GM19324 (cell line): ENCODE results near the gene WNK4.
"Not testable (repeated sequence)": the region's sequence is repeated elsewhere in the genome, so short reads cannot be mapped to it uniquely, and the experiment has no call there.

Source experiments
- ATAC-seq: cut with Tn5 transposase; IDR thresholded peaks from one replicate; pipeline ENCODE4 v1.9.1; 2021; ENCODE audit warnings: mild to moderate bottlenecking, moderate library complexity; ENCODE audit not compliant: unreplicated experiment, low FRiP score

Gene WNK4

DNA sequence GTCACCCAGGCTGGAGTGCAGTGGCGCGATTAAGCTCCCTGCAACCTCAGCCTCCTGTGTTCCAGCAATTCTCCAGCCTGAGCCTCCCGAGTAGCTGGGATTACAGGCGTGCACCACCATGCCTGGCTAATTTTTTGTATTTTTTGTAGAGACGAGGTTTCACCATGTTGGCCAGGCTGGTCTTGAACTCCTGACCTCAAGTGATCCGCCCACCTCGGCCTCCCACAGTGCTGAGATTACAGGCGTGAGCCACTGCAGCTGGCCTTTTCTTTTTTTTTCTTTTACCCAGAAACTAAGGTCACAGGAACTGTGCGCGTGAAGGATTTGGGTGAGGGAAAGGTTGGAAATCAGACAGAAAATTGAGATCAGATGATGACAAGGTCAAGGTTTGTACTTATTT, 10.4 kb upstream of the WNK4 start:
- ATAC-seq = not testable (repeated sequence)

DNA sequence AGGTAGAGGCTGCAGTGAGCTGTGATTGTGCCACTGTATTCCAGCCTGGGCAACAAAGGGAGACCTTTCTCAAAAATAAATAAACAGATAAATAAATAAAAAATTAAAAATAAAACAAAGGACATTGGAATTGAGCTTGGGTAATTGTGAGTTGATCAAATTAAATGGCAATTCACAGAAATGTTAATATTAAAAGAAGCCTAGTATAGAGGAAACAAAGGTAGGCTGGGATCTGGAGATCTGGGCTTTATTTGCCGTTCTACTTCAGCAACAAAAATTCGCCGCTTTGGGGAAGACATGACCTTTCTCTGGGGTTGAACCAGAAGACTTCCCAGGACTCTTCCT, 7.5 kb upstream of the WNK4 start:
- ATAC-seq = no peak

DNA sequence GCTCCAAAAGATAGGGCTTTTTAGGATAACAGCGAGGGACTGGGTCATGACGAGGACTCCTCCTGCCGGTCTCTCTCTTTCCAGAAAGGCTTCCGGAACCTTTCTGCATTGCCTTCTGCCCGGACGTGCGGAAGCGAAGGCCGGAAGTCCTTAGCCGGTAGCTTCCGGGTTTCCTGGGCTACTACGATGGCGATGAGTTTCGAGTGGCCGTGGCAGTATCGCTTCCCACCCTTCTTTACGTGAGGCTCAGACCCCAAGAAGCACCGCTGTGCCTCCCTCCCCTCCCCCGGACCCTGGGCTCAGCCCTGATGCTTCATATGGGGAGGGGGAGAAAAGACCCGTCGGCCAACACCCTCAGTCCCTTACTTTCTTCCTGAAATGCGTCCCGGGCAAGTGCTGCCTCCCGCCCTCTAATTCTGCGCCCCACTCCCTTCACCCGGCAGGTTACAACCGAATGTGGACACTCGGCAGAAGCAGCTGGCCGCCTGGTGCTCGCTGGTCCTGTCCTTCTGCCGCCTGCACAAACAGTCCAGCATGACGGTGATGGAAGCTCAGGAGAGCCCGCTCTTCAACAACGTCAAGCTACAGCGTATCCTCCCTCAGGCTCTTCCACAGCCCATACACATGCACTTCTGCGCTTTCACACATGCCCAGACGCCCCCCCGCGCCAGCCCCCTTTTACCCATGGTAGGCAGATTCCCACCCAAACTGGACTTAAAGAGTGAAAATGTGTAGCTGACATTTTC, 6.9 kb upstream of the WNK4 start, which contains the start of gene VPS25:
VPS25 (plus strand) TSS at position 160 of the 746 bp plus-strand sequence; CDS start at position 187, 27 bp downstream.
- ATAC-seq = no peak

DNA sequence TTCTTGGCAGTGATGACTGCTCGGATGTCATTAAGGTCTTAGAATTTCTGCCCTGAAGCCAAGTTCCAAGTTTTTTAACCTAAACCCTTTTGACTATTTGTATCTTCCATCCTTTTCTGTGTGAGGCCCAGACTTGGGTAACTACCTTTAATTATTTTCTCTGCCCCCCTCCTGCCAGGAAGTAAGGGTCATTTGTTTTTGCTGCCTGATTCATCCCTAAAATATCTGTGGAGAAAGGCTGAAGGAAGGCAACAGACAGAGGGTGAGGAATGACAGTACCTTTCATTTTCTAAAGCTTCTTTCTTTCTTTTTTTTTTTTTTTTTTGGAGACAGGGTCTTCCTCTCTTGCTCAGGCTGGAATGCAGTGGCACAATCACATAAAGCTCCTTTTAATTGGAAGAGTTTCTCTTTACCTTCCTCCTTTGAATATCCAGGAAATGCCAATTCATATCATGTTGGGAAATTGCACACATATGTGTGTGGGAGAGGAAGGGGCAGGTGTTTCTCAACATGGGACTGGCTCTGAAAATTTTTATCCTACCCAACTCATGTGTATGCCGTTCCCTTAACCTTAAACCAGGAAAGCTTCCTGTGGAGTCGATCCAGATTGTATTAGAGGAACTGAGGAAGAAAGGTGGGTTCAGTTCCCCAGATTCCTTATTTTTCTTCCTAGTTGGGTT, 6.2 kb upstream of the WNK4 start:
- no peak for ATAC-seq

DNA sequence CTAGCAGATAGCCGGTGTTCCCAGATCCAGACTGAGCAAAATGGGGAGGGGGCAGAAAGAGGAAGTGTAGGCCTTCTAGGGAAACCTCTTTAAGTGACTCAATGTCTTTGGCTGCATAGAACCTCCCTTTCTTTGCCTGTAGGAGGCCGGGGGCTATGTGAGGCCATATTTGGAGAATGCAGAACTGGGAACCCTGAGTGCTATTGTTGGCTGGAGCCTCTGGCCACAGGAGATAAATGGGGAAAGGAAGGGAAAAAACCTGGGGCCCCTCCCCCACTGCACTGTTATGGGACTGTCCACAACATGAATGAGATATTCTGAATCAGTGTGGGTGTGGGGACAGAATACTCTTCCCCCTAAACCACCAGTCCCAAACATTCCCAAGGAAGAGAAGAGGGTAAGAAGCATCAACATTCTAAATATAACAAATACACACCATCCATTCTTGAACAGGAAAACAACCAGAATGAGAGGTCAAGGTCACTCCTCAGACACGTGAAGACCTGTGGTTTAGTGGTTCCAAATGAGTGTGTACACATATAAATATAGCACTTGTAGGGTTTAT, 4.8 kb upstream of the WNK4 start:
- ATAC-seq = no peak

DNA sequence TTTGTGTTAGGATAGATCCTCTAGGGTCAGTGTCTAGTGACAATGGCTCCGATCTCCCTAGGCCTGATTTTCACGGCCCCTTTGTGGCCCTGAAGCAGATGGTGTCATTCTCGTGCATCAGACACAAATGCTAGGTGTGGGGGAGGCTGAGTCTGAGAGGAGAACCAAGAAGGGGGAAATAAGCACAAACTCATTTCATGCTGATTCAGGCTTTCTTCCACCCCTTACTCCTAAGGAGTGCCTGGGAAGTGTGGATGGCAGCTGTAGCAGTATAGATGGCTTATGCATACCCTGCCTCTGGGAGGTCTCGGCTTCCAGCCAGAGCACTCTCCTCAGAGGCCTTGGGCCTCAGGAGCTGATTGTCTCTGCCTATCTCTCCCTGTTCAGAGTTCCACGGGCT, 1.8 kb upstream of the WNK4 start:
- ATAC-seq = no peak

DNA sequence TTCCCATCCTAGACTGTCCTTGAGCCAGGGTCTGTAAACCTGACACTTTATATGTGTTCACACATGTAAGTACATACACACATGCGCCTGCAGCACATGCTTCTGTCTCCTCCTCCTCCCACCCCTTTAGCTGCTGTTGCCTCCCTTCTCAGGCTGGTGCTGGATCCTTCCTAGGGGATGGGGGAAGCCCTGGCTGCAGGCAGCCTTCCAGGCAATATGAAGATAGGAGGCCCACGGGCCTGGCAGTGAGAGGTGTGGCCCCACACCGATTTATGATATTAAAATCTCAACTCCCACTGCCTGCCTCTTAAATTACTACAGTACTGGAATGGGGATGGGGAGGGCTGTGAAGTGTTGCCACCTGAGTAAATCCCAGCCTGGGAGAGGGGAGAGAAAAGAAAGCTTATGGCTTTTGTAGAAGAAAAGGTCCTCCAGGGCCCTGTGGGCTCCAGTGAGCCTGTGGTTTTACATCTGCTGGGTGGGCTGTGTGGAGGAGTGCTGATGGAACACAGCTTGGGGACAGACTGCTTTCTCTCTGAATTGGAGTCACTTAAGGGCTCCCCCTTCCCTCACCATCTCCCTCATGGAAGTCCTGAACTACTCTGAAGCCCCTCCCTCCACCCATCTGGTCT, 990 bp upstream of the WNK4 start:
- no peak for ATAC-seq

DNA sequence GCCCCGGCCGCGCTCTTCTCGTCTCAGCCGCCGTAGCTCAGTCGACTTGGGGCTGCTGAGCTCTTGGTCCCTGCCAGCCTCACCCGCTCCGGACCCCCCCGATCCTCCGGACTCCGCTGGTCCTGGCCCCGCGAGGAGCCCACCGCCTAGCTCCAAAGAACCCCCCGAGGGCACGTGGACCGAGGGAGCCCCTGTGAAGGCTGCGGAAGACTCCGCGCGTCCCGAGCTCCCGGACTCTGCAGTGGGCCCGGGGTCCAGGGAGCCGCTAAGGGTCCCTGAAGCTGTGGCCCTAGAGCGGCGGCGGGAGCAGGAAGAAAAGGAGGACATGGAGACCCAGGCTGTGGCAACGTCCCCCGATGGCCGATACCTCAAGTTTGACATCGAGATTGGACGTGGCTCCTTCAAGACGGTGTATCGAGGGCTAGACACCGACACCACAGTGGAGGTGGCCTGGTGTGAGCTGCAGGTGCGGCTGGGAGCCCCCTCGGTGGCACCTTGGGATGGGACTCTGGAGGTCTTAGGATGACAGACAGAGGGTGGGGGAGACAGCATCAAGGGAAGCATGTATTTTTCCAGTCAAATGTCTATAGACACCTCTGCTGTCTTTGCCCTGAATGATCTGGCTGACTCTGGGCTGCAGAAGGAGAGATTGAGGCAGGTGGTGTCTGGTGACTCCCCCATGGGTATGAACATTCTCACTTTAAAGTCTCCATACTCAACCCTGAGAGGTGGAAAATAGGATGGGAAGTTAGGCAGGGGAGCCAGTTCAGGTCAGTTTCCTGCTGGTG, 635 bp downstream of the WNK4 start:
- ATAC-seq = no peak

DNA sequence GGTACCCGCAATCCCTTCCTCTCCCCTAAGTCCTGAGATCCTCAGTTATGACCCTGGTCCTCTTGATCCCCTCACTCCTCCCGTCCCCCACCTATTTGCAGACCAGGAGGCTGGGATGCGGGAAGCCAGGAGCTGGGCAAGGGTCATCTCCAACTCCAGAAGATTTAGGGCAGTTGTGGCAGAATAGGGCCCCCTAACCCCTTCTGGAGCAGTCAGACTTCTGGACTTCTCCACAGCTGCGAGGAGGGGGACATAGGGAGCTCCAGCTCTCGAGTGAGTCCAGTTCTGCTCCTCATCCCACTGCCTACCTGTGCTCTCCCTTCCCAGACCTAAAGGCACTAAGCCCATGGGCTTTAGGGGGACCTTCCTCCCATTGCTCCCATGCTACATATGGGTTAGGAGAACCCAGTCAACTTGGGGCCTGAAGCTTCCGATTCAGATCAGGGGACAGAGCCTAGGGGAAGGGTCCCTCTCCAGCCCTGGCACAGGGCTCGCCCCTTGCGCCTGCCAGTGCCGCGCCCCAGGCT, 1.3 kb downstream of the WNK4 start:
- ATAC-seq = no peak

DNA sequence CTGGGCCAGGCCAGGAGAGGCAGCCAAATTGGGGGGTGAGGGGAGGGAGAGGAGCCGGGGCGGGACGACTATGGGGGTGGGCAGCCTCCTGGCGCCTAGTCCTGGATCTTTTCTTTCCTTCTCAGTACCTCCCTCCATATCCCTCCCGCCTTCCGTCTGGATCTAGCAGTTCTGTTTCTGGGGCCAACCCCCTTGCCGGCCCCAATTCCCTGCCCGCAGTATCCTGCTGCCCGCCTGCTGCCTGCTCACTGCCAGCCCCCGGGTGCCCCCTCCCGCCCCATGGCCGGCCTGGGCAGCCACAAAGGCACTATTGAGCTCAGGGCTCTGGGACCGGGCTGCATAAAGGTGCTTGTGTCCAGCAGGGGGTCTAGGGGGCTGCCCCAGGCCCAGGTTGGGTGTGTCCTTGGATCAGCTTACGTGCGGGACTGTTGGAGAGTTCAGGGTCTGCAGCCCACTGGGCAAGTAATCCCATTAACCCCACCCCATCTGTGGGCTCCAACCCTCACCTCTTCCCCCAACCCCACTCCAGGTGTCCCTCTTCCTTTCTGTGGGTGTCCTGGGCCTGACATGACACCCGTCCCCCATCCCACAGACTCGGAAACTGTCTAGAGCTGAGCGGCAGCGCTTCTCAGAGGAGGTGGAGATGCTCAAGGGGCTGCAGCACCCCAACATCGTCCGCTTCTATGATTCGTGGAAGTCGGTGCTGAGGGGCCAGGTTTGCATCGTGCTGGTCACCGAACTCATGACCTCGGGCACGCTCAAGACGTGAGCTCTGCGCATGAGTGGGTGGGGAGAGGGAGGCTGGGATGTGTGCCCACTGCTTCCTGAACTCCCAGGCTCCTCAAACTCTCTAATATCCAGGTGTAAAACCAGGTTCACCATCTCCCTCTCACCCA, 2.0 kb downstream of the WNK4 start:
- no peak for ATAC-seq

DNA sequence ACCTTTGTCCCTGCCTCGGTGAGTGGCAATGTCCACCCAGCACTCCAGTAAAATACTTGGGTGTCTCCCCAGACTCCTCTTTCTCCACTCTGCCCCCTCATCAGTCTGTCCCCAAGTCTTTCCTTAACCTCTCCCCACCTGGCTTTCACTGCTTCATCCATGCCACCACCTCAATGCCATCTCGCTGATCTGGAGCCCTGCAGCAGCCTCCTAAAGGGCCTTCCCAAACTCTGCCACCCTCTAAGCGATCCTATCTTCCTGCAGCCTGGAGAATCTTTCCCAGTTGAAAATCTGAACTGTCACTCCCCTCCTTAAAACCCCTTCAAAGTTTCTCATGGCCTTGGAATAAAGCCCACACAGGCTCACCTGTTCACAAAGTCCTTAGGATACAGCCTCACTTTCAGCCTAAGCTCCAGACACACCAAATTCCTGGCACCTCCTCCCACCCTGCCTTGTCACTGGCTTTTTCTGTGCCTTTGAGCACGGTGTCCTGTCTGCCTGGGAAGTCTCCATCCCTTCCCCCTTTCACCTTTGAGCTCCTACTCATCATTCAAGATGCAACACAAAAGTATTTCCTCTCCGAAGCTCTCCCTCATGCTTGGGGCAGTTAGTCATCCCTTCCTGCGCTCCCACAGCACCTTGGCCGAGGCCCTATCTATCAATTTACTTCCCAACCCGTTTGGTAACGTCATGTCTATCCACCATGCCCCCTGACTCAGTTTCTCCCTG, 2.8 kb downstream of the WNK4 start:
- no peak for ATAC-seq

DNA sequence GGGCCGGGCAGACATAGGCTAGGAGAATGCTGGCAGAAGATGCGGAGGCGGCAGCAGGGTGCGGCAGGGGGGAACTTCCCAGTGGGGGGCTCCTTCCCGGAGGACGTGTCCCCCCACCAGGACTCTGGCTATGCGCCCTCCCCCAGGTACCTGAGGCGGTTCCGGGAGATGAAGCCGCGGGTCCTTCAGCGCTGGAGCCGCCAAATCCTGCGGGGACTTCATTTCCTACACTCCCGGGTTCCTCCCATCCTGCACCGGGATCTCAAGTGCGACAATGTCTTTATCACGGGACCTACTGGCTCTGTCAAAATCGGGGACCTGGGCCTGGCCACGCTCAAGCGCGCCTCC, 3.4 kb downstream of the WNK4 start:
- no peak for ATAC-seq

DNA sequence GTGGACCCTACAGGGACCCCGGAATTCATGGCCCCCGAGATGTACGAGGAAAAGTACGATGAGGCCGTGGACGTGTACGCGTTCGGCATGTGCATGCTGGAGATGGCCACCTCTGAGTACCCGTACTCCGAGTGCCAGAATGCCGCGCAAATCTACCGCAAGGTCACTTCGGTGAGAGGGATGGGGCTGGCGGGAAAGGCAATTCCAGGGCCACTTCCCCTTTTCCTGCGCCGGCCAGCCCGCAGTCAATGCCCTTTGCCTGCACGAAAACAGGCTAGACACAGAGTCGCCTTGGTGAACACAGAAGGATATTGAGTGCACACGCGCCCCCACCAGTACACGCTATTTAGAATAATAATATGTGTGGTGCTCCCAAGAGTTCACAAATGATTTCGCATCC, 4.0 kb downstream of the WNK4 start:
- ATAC-seq = no peak

DNA sequence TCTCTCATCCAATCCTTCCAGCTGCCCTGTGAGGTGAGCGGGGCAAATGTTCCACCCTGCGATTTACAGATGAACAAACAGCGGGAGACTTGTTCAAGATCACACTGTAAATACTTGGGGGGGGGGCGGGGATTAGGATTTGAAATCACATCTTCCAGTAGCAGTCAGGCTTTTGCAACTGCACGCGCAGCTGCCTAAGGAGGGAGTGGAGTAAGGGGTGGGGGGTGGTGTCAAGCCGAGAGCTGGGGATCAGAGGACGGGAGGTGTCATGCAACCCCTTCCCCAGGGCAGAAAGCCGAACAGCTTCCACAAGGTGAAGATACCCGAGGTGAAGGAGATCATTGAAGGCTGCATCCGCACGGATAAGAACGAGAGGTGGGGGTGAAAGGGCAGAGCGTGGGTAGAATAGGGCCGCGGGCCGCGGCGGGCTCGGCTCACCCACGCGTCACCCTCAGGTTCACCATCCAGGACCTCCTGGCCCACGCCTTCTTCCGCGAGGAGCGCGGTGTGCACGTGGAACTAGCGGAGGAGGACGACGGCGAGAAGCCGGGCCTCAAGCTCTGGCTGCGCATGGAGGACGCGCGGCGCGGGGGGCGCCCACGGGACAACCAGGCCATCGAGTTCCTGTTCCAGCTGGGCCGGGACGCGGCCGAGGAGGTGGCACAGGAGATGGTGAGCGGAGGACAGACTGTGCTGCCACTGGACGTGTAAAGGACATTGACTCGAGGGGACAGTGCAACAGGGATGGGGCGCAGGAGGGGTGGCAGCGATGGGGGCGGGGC, 4.6 kb downstream of the WNK4 start:
- no peak for ATAC-seq

DNA sequence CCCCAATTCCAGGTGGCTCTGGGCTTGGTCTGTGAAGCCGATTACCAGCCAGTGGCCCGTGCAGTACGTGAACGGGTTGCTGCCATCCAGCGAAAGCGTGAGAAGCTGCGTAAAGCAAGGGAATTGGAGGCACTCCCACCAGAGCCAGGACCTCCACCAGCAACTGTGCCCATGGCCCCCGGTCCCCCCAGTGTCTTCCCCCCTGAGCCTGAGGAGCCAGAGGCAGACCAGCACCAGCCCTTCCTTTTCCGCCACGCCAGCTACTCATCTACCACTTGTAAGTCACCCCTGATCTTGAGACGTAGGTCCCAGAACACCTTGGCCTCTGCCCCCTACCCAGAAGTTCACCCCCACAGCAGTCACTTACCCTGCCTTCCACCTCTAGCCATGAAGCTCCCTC, 6.9 kb downstream of the WNK4 start:
- no peak for ATAC-seq

DNA sequence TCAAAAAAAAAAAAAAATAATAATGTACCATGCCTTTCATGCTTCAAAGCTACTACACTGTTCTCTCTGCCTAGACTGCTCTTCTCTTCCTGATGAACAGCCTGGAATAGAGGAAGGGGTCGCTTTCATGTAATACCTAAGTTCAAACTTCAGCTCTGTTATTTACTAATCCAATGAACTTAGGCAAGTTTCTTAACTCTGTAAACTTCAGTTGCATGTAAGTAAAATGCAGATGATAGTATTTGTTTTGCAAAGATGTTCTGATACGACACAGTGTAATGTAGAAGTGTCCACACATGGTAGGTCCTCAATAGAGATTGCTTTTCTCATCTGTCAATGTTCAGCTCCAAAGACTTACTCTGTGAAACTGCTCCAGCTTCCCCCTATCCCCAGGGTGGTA, 11.5 kb downstream of the WNK4 start:
- no peak for ATAC-seq

DNA sequence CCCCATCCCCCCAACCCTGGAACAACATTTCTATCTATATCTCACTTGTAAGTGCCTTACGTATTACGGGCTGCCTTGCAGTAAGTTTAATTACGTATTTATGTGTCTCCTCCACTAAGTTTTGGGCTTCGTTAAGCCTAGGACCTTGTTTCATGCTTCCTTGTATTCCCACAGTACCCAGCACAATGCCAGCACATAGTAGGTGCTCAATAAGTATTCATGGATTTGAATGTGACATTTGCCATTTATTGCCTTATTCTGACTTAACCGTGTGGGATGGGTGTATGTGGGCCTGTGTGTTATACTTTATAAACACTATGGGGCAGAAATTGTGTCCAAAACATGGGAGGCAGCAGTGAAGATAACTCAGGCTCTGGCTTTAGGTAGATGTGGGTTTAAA, 12.1 kb downstream of the WNK4 start:
- no peak for ATAC-seq

DNA sequence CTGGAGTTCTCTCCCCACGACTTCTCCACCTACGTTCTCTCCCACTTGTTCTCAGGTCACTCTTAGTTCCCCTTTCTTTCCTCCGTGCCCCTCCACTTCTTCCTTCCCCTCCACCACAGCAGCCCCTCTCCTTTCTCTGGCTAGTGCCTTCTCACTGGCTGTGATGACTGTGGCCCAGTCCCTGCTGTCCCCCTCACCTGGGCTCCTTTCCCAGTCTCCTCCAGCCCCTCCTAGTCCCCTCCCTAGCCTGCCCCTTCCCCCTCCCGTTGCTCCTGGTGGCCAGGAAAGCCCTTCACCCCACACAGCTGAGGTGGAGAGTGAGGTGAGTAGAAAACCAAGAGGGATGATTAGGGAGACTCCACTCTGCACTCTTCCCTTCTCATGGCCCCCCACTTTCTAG, 14.7 kb downstream of the WNK4 start:
- ATAC-seq = no peak
